Endothelial cell of umbilical vein (primary cell): Measurements from ENCODE around the gene NSFL1C. TPM values are rescaled to one million over a fixed set of nuclear protein-coding genes. Genes with fewer than 3 reads are reported as not detected.

Source experiments
- BruUV-seq: library from RNA; stranded (reverse); fragments of 400-500 nt; replicated peaks from 2 replicates; lab custom pipeline; 2021; lab: Mats Ljungman, UMichigan
- CTCF ChIA-PET: fragments of 300-600, 350-600 bp; sonication (Branson Sonifier 250); formaldehyde crosslinking; loops from one replicate; lab custom pipeline; 2021; ENCODE audit warnings: antibody characterized with exemption, inconsistent platforms; lab: Charles Lee
- POLR2A ChIA-PET: fragments of 300-600, 350-600 bp; sonication (Branson Sonifier 250); formaldehyde crosslinking; loops from one replicate; lab custom pipeline; 2021; ENCODE audit warnings: antibody characterized with exemption, inconsistent platforms; lab: Charles Lee
- DNase-seq: peaks from one replicate; pipeline ENCODE4 v3.0.0-alpha.2; 2011; ENCODE audit warnings: low read depth, low spot score
- FAIRE-seq: peaks from 2 replicates; lab custom pipeline; 2011; peaks lifted over from hg19 to GRCh38; lab: Jason Lieb, UNC
- H2AFZ ChIP-seq: 2 replicates; pipeline ENCODE4 v1.6.0; 2012; ENCODE audit warnings: low read depth, low read length, control low read depth, inconsistent platforms
- H3K27ac ChIP-seq: 2 replicates; pipeline ENCODE4 v1.5.1; 2011; ENCODE audit warnings: low read depth, mild to moderate bottlenecking, control low read depth, low read length, moderate library complexity; ENCODE audit not compliant: insufficient read depth
- H3K27me3 ChIP-seq, 2 experiments: 2 replicates each; pipeline versions ENCODE4 v1.6.0 to v1.6.1; 2011; ENCODE audit warnings: low read length in 2 of 2, mixed read lengths in 1 of 2; ENCODE audit not compliant: control insufficient read depth in 2 of 2, insufficient read depth in 2 of 2
- H3K36me3 ChIP-seq, 2 experiments: 2 replicates in 1 of 2; 3 replicates in 1 of 2; pipeline ENCODE4 v1.5.1; 2011; ENCODE audit warnings: low read length in 2 of 2, mild to moderate bottlenecking in 1 of 2, moderate library complexity in 1 of 2; ENCODE audit not compliant: control insufficient read depth in 2 of 2, insufficient read depth in 2 of 2; ENCODE audit errors: extremely low read depth in 1 of 2
- H3K4me1 ChIP-seq: 3 replicates; pipeline ENCODE4 v1.5.1; 2011; ENCODE audit warnings: mild to moderate bottlenecking, low read length; ENCODE audit not compliant: control insufficient read depth, insufficient read depth; ENCODE audit errors: extremely low read depth
- H3K4me2 ChIP-seq: 2 replicates; pipeline ENCODE4 v1.6.1; 2011; ENCODE audit warnings: low read length, control low read depth, mixed read lengths; ENCODE audit not compliant: insufficient read depth
- H3K4me3 ChIP-seq, 3 experiments: fragments of 200-600 bp in 1 of 3; sonication (generic), shearing (Covaris generic) in 1 of 3; replicated peaks in 1 of 3; 2 replicates each; pipeline ENCODE4 v1.5.1; 2011 to 2016; ENCODE audit warnings: control low read depth in 3 of 3, low read length in 3 of 3, mild to moderate bottlenecking in 2 of 3, inconsistent platforms in 1 of 3, low read depth in 1 of 3, moderate library complexity in 1 of 3; ENCODE audit not compliant: insufficient read depth in 1 of 3
- H3K79me2 ChIP-seq: 2 replicates; pipeline ENCODE4 v1.6.0; 2012; ENCODE audit warnings: low read length, inconsistent platforms; ENCODE audit not compliant: control insufficient read depth, insufficient read depth
- H3K9ac ChIP-seq: replicated peaks from 2 replicates; pipeline ENCODE3; 2011; ENCODE audit warnings: low read length, control low read depth; ENCODE audit not compliant: insufficient read depth; ENCODE audit errors: extremely low read depth
- H3K9me1 ChIP-seq: replicated peaks from 3 replicates; pipeline ENCODE4 v1.6.0; 2011; ENCODE audit warnings: mild to moderate bottlenecking, low read length; ENCODE audit not compliant: control insufficient read depth, insufficient read depth; ENCODE audit errors: extremely low read depth
- H3K9me3 ChIP-seq: replicated peaks from 2 replicates; pipeline ENCODE4 v1.5.1; 2012; ENCODE audit warnings: low read length, inconsistent platforms; ENCODE audit not compliant: control insufficient read depth, insufficient read depth
- H4K20me1 ChIP-seq: replicated peaks from 2 replicates; pipeline ENCODE3; 2011; ENCODE audit warnings: mild to moderate bottlenecking, low read length; ENCODE audit not compliant: control insufficient read depth, insufficient read depth; ENCODE audit errors: extremely low read depth
- FOS ChIP-seq: IDR thresholded peaks from 2 replicates; pipeline ENCODE4 v1.6.1; 2011; ENCODE audit warnings: mild to moderate bottlenecking, low read length, moderate library complexity, borderline replicate concordance; ENCODE audit not compliant: insufficient read depth
- GATA2 ChIP-seq: IDR thresholded peaks from 2 replicates; pipeline ENCODE4 v1.7.0; 2011; ENCODE audit warnings: low read depth, mild to moderate bottlenecking, moderate library complexity, mixed read lengths, low read length; ENCODE audit not compliant: insufficient read length, insufficient read depth
- JUN ChIP-seq: IDR thresholded peaks from 2 replicates; pipeline ENCODE4 v1.6.1; 2011; ENCODE audit warnings: borderline replicate concordance, low read depth; ENCODE audit not compliant: insufficient read length, insufficient read depth
- MAX ChIP-seq: IDR thresholded peaks from 2 replicates; pipeline ENCODE4 v1.6.1; 2011; ENCODE audit not compliant: insufficient read depth, insufficient read length
- MYC ChIP-seq: IDR thresholded peaks from one replicate; pipeline ENCODE4 v1.6.1; 2011; ENCODE audit warnings: mild to moderate bottlenecking, low read depth, low read length
- POLR2A ChIP-seq: IDR thresholded peaks from 2 replicates; pipeline ENCODE4 v1.6.1; 2012; ENCODE audit warnings: low read depth, mild to moderate bottlenecking, control low read depth, low read length
- dilution Hi-C: fragments of 300-500 bp; cut with MboI; formaldehyde crosslinking; loops from one replicate; pipeline ENCODE4 v1.15.0; 2019; ENCODE audit warnings: low sequenced_read_pairs; ENCODE audit not compliant: extremely low pct_ligation_motif_present
- intact Hi-C: fragments of 100-400 bp; cut with micrococcal nuclease; formaldehyde crosslinking; loops from one replicate; pipeline ENCODE4 v1.10.0; 2022
- polyA plus RNA-seq, 4 experiments: library from polyadenylated mRNA; depleted of rRNA in 3 of 4; stranded (reverse) in 3 of 4; unstranded in 1 of 4; fragments of >200 nt; gene quantifications; 2 replicates each; pipeline versions ENCODE4 v1.2.1 to v1.2.3, GENCODE V29; 2011 to 2012; ENCODE audit warnings: missing spikeins in 1 of 4
- total RNA-seq: library from RNA; stranded (reverse); gene quantifications from 2 replicates; pipeline ENCODE4 v1.2.3, GENCODE V29; 2021
- TF ChIP-seq, protein P1 (sequence below), 2 donors: IDR thresholded peaks; 1 replicate in 1 of 2; 2 replicates in 1 of 2; pipeline ENCODE4 v1.5.1; 2011; ENCODE audit warnings: low read length in 2 of 2, mild to moderate bottlenecking in 2 of 2, moderate library complexity in 2 of 2, control low read depth in 1 of 2, inconsistent platforms in 1 of 2, low read depth in 1 of 2; ENCODE audit not compliant: insufficient read depth in 1 of 2; ENCODE audit errors: extremely low read depth in 1 of 2

NSFL1C gene
- total and polyA plus RNA-seq, 2 donors (not counting 3 experiments of a cell fraction or from before 2014, with no cell fraction given), result 27.3 to 95.7 TPM

GRCh38 chr20:1486566-1486965 is 19.9 kb upstream of the NSFL1C start:
- H3K27me3 ChIP-seq, result no peaks in the 10 kb centered on the region
- H2AFZ ChIP-seq, result no peak overlapping the region
- no peak overlapping the region for H3K4me3 ChIP-seq
- H3K9me3 ChIP-seq, result no peaks in the 10 kb centered on the region
- dilution Hi-C loops (no loop called here), intact Hi-C loops (no loop called here)
- FAIRE-seq (no peak), DNase-seq (no peak)
- H3K36me3 ChIP-seq, result no peaks in the 10 kb centered on the region
- BruUV-seq, result no TSS peak
- H3K79me2 ChIP-seq, result no peaks in the 10 kb centered on the region
- CTCF ChIA-PET, result interaction anchor here (1.2 to 3.1 kb wide), 3 partner anchors 9 to 17 kb away, joined by 3 to 27 read pairs (median 3); no protein-coding TSS in a partner anchor
- TF ChIP-seq MYC, result no peak
- no peak for TF ChIP-seq GATA2
- no peak for TF ChIP-seq POLR2A
- TF ChIP-seq MAX, result no peak
- no peak for TF ChIP-seq FOS
- H3K9me1 ChIP-seq, result no peaks in the 10 kb centered on the region
- POLR2A ChIA-PET, result no interaction called here
- no peak overlapping the region for H3K27ac ChIP-seq
- H3K4me1 ChIP-seq, result peaks cover 17% of the 10 kb centered on the region
- H3K4me2 ChIP-seq, result no peak overlapping the region
- no peak overlapping the region for H3K9ac ChIP-seq
- H4K20me1 ChIP-seq, result no peaks in the 10 kb centered on the region

GRCh38 chr20:1484438-1485116 is 17.9 kb upstream of the NSFL1C start:
- Histone ChIP-seq H3K4me1 (no peaks in the 10 kb centered on the region), H3K9me3 (no peaks in the 10 kb centered on the region), H3K27me3 (no peaks in the 10 kb centered on the region), H3K79me2 (no peaks in the 10 kb centered on the region), H3K9ac (no peak overlapping the region), H3K27ac (no peak overlapping the region), H3K9me1 (no peaks in the 10 kb centered on the region), H4K20me1 (no peaks in the 10 kb centered on the region), H3K36me3 (peaks cover 0 to under 1% of the 10 kb centered on the region in 2 experiments), H3K4me2 (no peak overlapping the region), H3K4me3 (no peak overlapping the region), H2AFZ (no peak overlapping the region)
- no peak for TF ChIP-seq JUN
- TF ChIP-seq, protein P1, sequence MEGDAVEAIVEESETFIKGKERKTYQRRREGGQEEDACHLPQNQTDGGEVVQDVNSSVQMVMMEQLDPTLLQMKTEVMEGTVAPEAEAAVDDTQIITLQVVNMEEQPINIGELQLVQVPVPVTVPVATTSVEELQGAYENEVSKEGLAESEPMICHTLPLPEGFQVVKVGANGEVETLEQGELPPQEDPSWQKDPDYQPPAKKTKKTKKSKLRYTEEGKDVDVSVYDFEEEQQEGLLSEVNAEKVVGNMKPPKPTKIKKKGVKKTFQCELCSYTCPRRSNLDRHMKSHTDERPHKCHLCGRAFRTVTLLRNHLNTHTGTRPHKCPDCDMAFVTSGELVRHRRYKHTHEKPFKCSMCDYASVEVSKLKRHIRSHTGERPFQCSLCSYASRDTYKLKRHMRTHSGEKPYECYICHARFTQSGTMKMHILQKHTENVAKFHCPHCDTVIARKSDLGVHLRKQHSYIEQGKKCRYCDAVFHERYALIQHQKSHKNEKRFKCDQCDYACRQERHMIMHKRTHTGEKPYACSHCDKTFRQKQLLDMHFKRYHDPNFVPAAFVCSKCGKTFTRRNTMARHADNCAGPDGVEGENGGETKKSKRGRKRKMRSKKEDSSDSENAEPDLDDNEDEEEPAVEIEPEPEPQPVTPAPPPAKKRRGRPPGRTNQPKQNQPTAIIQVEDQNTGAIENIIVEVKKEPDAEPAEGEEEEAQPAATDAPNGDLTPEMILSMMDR (IDR thresholded peaks at IDR 0.05; ENCODE audit: extremely low read depth in 1 of 2, insufficient read depth in 1 of 2, low read depth in 1 of 2, low read length in 2 of 2), result no peak
- ChIA-PET POLR2A (no interaction called here), CTCF (interaction anchor here (3.1 kb wide), 1 partner anchor 19 kb away, joined by 27 read pairs; no protein-coding TSS in a partner anchor)
- FAIRE-seq (peak; percentile 37), DNase-seq (no peak)
- no TSS peak for BruUV-seq
- dilution Hi-C loops, result no loop called here
- intact Hi-C loops, result no loop called here
